Bone marrow (tissue), 2 donors: ENCODE results near the gene PRKCA.
"Not testable (repeated sequence)": the region's sequence is repeated elsewhere in the genome, so short reads cannot be mapped to it uniquely, and the experiment has no call there.

ENCODE experiments used
- DNase-seq, 2 donors: peaks; one replicate each; lab custom pipeline; 2025; lab: John Stamatoyannopoulos, UW

PRKCA gene

GRCh38 chr17:66290101-66290722 is 12.2 kb upstream of the PRKCA start:
- DNase-seq = no peak

GRCh38 chr17:66292353-66292752 is 10.1 kb upstream of the PRKCA start:
- no peak for DNase-seq

- no peak for DNase-seq
These were observed 6.1 kb upstream of the PRKCA start for GRCh38 chr17:66296289-66296725.

- DNase-seq = not testable (repeated sequence)
These were observed 5.0 kb upstream of the PRKCA start for GRCh38 chr17:66297443-66297842.

- no peak for DNase-seq
These were observed 2.7 kb upstream of the PRKCA start for GRCh38 chr17:66299711-66300110.

- no peak for DNase-seq
These were observed 1.5 kb upstream of the PRKCA start for GRCh38 chr17:66300956-66301355.

DNA sequence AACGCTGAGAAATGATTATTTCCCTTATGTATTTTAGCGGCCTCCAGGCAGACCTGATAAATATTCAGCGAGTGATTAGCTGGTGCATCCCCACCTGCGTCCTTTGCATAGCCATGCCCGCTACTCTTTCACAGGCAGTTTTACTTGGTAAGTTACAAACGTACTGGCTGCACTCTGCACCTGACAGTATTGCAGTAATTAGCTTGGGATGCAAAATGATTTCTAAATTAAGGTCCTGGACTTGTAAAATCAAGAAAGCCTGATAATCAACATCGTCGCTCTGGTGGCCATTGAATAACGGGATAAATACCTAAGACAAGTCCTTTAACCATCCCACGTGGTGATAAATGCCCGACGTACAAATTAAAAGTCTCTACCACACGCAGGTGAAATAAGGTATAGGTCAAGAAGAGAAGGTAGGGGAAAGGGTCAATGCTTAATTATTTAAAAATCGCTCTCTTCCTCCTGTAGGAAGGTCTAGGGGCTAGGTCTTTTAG is 998 bp upstream of the PRKCA start:
- DNase-seq = no peak

DNA sequence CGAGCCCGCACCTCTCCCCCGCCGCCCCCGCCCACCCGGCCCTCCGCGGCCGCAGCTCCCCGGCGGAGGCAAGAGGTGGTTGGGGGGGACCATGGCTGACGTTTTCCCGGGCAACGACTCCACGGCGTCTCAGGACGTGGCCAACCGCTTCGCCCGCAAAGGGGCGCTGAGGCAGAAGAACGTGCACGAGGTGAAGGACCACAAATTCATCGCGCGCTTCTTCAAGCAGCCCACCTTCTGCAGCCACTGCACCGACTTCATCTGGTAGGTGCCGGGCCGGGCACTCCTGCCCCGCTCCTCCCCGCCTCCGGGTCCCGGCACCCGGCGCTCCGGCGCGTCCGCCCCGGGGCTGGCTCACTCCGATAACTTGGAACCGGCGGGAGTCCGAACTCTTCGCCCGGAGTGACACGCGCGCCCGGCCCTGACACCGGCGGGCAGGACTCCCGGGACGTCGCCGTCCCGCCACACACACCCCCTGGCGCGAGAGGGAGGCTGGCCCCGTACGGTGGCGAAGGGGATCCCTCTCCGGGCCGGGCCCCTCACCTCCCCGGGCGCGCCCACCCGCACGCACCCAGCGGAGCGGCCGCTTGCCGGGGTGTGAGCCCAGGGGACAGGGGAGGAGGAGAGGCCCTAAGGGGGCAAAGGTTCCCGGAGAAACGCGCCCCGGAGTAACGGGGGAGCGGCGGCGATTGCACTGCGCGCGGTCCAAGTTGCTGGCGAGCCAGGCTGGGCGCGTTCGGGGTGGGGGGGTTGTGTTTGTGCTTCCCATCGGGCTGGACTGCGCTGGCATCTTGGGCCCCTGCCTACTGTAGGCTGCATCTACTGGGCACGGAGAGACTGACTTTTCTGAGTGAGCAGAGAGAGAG is 581 bp downstream of the PRKCA start:
- DNase-seq = peak in 1 of 2 donors; percentile 57

GRCh38 chr17:66304304-66305174 is 2.1 kb downstream of the PRKCA start:
- no peak for DNase-seq

DNA sequence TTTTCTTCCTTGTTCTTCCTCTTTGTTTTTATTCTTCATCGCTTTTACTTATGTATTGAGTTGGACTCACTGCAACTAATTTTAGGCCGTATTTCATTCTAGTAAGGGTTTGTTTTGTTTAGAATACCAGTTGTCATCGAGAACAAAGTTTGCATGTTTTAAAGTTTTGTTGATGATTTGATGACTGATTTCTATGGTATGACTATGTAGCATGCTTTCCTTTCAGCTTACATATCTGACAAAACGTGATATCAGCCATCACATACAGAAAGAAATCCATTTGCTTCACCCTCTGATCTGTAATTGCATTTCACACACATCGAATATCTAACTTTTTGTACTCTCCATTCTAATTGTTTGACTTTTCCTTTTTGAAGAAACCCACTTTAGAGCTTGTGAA is 4.0 kb downstream of the PRKCA start:
- DNase-seq = no peak

DNA sequence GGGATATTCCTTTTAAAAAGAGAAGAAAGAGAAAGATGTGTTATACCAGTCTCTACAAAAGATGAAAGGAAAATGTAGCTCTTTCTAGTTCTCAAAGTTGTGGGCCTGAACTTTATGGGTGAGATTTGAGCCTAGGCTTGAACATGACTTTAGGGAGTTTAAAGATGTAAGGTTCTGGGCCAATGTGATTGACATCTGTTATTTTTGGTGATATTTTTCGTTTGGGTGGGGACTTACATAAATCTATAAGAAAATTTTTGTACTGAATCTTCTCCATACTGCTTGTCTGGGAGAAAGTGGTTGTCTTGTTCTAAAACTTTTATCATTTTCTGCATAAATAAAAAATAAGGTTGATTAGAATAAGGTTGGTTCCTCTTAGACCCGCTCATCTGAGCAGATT is 4.8 kb downstream of the PRKCA start:
- DNase-seq = no peak

DNA sequence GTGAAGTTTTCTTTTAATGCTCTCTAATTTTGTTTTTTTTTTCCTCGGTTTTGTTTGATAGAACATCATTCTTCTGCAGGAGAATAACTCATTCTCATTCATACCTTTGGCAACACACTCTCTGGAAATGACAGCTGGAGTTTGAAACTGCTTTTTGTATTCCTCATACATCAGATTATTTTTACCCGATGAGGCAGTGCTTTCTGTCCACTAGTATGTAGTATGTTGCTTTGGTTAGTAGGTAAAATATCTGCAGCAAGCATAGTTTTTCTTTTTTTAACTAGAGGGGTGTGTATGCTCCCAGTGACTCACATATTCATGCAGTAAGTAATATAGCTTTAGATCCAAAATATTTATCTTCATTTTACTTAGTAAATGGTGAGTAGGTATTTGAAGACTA is 6.4 kb downstream of the PRKCA start:
- DNase-seq = no peak

- no peak for DNase-seq
These were observed 7.4 kb downstream of the PRKCA start for GRCh38 chr17:66309793-66310192.

DNA sequence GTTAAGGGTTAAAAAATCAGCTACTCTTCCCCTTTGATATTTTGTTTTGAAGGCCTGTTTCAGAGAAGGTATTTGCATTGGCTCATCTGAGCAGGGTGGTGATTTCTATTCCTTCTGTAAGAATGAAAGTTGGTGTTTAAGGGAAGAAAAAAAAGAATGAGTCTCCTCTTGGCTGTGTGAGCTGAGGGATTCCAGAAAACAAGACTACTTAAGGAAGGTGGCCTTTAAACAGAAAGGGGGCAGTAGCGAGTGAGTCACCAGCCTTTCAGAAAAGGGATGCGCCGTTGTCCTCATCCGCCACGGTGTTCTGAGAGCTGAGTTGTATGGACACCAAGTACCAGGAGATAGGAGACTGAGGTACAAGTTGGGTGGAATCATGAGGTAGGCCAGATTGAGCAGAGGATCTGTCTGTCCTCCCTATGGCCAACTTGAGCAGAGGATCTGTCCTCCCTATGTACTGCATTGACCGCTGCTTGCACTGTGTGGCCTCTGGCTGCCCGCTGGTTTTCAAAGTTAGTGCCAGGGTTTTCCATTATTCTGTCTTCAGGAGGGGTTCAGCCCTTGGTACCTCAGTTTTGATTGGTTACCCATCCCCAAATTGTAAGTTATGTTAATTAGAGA is 8.2 kb downstream of the PRKCA start:
- DNase-seq = no peak

GRCh38 chr17:66312912-66313311 is 10.5 kb downstream of the PRKCA start:
- no peak for DNase-seq

DNA sequence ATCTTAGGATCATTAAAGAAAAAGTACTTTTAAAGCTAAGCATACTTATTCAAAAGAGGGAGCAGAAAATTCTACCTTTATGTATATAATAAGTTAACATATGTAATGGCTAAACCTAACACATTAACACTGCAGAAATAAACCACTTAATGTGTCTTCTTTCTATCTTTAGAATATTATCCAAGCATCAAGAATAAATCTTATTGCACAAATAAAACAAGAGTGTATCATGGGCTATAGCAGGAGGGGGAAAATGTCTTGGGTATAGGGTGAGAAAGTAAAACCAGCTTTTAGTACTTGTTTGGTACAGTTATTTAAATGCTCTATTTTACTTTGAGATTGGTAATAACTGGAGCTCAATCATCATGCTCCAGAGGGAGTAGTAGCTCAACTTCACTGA is 10.9 kb downstream of the PRKCA start:
- DNase-seq = no peak

DNA sequence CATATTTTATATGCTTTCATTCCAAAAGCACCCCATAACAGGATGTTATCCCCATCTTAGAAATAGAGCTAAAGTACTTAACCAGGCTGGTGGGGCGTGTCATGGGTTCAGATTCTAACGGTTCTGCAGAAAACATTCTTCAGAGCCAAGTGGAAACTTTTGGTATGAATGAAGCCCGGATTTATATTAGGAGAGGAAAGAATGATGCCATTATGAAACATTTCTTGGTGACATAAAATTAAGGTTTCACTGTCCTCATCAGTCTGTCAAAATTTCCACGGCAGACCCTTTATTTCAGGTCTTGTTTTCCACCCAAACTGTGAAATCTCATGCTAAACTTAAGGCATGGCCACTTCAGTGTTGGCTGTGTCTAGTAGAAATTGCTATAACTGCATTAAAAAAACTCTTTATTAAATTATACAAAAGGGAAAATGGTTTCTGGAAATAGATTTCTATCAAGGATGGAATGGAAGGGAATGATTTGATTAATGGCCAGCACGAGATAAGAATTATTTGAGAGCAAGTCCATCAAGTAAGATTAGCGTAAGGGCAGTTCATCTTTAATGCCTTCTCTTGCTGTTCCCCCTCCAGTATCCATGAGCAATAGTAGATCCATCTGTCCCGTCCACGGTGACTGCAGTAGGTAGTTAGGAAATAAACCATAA is 11.7 kb downstream of the PRKCA start:
- no peak for DNase-seq

DNA sequence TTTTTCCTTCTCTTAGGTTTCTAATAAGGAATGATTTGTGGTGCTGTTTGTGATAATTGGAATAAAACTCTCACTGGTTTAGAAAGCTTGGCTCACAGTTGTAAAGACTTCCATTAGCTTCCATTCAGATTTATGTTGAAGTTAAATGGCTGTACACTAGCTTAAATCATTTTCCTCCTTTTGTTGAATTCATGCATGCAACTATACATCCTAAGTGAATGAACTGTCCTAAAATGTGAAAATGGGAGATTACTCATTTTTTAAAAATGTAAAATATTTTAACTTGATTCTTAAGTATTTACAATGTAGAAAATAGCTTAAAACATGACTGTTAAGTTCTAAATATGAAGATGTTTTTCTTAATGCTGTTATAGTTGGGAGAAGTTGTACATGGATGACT is 15.2 kb downstream of the PRKCA start:
- DNase-seq = no peak

DNA sequence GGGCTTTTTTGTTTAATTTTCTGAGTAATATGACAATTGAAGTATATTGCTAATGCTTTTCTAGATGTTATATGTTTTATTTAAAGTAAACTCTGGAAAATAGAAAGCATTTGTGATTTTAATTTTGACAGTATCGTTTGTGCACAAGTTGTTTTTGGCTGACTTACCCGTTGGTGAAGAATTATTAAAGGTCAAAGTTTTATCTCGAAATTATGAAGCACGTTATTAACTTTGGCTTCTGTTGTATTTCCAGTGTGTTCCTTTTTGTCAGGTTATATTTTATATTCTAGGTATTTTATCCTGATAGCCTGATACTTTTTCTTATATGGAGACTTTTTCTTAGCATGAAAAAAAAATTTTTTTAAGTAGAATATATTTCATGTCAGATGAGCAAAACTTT is 16.8 kb downstream of the PRKCA start:
- DNase-seq = no peak

GRCh38 chr17:66322764-66323163 is 20.4 kb downstream of the PRKCA start:
- no peak for DNase-seq

GRCh38 chr17:66324381-66325004 is 22.1 kb downstream of the PRKCA start:
- DNase-seq = not testable (repeated sequence)
